Measurements from ENCODE around the gene TAB3. TPM values are rescaled to one million over a fixed set of nuclear protein-coding genes. Genes with fewer than 3 reads are reported as not detected.

TAB3 gene
- total RNA-seq, 1 experiment from 2014 or later, result 26.6 TPM

Other genes with a start within 250 kb of the TAB3 start
- 1.6 and 2.5 TPM in 2 replicates for gene GK, start 235.8 kb downstream of the TAB3 start, total RNA-seq (2014; rRNA removed)
- not detected in 2 replicates for gene FTHL17, start 182.8 kb upstream of the TAB3 start, total RNA-seq (2014; rRNA removed)

Data from LHCN-M2 (cell line).